RWPE2 (cell line): ENCODE data around the gene GLT1D1.

ENCODE experiments used
- ATAC-seq: fragments of 200-7000 bp; cut with Tn5 transposase; 3 replicates; pipeline ENCODE4 v1.9.1; 2021; ENCODE audit warnings: low read depth
- DNase-seq: peaks from one replicate; pipeline ENCODE4 v3.0.0-alpha.2; 2020; ENCODE audit warnings: low spot score
- H3K27ac ChIP-seq: fragments of 450-650 bp; 2 replicates; pipeline ENCODE4 v1.5.1; 2017; ENCODE audit warnings: mild to moderate bottlenecking; ENCODE audit not compliant: poor library complexity, severe bottlenecking
- H3K27me3 ChIP-seq: fragments of 250-450 bp; sonication (Bioruptor Pico); 2 replicates; pipeline ENCODE4 v1.5.1; 2021; ENCODE audit warnings: mild to moderate bottlenecking, moderate library complexity; ENCODE audit not compliant: insufficient read depth, poor library complexity, severe bottlenecking
- H3K36me3 ChIP-seq: fragments of 250-450 bp; sonication (Bioruptor Pico); 2 replicates; pipeline ENCODE4 v1.5.1; 2020; ENCODE audit warnings: low read depth, mild to moderate bottlenecking, moderate library complexity
- H3K4me1 ChIP-seq: fragments of 250-450 bp; sonication (Bioruptor Pico); 2 replicates; pipeline ENCODE4 v1.5.1; 2021; ENCODE audit warnings: mild to moderate bottlenecking, moderate library complexity; ENCODE audit not compliant: insufficient read depth, poor library complexity, severe bottlenecking
- H3K4me3 ChIP-seq: fragments of 250-450 bp; sonication (Bioruptor Pico); 2 replicates; pipeline ENCODE4 v1.5.1; 2021; ENCODE audit warnings: mild to moderate bottlenecking, moderate library complexity; ENCODE audit not compliant: severe bottlenecking
- H3K9me3 ChIP-seq: fragments of 250-450 bp; sonication (Bioruptor Pico); 2 replicates; pipeline ENCODE4 v1.5.1; 2021; ENCODE audit warnings: mild to moderate bottlenecking, moderate library complexity; ENCODE audit not compliant: severe bottlenecking
- CTCF ChIP-seq: fragments of 450-650 bp; IDR thresholded peaks from one replicate; pipeline ENCODE4 v1.5.1; 2017; ENCODE audit warnings: mild to moderate bottlenecking, moderate library complexity; ENCODE audit not compliant: poor library complexity, severe bottlenecking

Gene GLT1D1

DNA sequence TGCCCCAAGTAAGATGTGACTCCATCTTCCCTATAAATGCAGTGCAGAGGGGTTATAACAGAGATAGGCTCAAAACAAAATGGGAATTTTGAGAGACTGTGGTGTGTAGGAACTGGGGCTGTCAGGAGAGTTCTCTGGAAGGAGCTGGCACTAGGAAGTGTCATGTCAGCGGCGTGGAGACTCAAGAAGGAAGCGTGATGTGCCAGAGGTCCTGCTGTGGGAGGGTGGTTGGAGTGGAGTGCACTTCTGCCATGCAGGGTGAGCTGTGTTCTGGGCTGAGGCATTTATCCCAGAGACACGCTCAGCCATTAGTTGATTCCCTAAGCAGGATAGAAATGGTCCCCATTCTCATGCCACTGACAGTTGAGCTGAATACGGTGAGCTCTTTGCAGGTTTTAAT is 19.0 kb downstream of the GLT1D1 start:
- no peaks in the 10 kb centered on the region for H3K4me1 ChIP-seq
- H3K36me3 ChIP-seq, result no peaks in the 10 kb centered on the region
- no peaks in the 10 kb centered on the region for H3K9me3 ChIP-seq
- no peak for TF ChIP-seq CTCF
- no peak for DNase-seq
- no peak for ATAC-seq
- no peak overlapping the region for H3K4me3 ChIP-seq
- no peak overlapping the region for H3K27ac ChIP-seq
- H3K27me3 ChIP-seq, result no peaks in the 10 kb centered on the region

DNA sequence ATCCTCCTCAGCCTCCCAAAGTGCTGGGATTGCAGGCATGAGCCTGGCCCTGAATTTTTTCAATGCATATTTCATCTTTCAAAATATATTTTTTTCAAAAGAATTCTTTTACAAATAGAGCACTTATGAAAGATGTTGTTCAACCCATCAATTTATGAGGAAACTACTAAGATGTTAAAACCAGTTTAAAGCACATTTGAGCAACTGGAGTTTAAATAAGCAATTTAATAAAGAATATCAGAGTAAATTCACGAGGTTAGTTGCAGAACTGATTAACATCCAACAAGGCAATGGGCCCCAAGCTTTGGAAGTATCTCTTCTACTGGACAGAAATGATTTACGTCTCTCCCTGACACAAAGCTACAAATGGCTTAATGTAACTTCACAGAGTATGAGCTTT is 23.3 kb downstream of the GLT1D1 start:
- ATAC-seq, result no peak

DNA sequence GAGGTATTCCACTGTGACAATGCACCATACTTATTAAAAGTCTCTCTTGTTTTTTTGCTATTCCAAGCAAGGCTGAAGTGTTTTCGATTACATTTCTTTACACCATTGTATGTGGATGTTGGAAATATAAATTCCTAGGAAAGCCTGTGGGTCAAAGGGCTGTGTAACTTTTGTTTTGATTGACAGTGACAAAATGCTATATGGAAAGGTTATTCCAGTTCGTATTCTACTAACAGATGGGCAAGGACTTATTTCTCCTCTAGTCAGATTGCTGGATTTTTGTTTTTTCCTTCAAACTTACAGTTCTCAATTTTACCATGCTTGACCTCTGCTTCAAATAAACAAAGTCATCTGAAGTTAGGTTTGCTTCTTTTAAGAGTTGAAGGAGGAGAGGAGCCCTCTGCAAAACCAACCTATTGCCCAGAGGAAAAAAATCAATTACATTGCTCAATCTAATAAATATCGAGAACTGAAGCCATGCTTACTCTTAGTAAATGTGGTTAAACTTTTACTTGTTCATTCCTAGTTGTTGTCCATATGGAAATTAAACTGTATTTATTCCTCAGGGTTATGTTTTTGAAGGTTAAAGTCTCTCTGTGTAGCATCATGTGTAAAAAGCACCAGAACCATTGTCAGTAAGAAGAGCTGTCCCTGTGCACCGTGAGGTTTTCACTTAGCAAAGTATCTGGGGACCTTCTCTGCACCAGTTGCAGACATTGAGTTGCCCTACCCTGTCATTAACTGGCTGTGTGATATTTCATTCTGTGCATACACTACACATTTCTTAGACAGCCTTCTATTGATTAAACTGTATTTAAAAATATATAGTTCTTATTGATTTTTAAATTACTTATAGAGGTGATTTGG is 26.9 kb downstream of the GLT1D1 start:
- ATAC-seq (no peak), DNase-seq (no peak)
- no peaks in the 10 kb centered on the region for H3K4me1 ChIP-seq
- TF ChIP-seq CTCF, result no peak
- H3K9me3 ChIP-seq, result no peaks in the 10 kb centered on the region
- no peaks in the 10 kb centered on the region for H3K27me3 ChIP-seq
- H3K36me3 ChIP-seq, result no peaks in the 10 kb centered on the region
- no peak overlapping the region for H3K27ac ChIP-seq
- H3K4me3 ChIP-seq, result no peak overlapping the region

More for the DNA sequence above, 23.3 kb downstream of the GLT1D1 start:
- Histone ChIP-seq H3K4me3 (no peak overlapping the region), H3K4me1 (no peaks in the 10 kb centered on the region), H3K36me3 (no peaks in the 10 kb centered on the region), H3K27ac (no peak overlapping the region), H3K9me3 (no peaks in the 10 kb centered on the region), H3K27me3 (no peaks in the 10 kb centered on the region)
- no peak for TF ChIP-seq CTCF
- no peak for DNase-seq

DNA sequence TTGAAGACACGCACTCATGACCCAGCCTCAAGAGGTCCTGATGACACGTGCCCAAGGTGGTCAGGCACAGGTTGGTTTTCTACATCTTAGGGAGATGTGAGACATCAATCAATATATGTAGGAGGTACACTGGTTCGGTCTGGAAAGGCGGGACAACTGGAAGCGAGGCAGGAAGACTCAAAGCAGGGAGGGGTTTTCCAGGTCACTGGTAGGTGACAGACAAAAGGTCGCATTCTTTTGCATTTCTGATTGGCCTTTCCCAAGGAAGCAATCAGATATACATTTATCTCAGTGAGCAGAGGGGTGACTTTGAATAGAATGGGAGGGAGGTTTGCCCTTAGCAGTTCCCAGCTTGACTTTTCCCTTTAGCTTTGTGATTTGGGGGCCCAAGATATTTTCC is 38.6 kb downstream of the GLT1D1 start:
- no peaks in the 10 kb centered on the region for H3K9me3 ChIP-seq
- no peaks in the 10 kb centered on the region for H3K4me1 ChIP-seq
- no peak for TF ChIP-seq CTCF
- H3K4me3 ChIP-seq, result no peak overlapping the region
- no peak overlapping the region for H3K27ac ChIP-seq
- H3K27me3 ChIP-seq, result no peaks in the 10 kb centered on the region
- ATAC-seq (no peak), DNase-seq (no peak)
- H3K36me3 ChIP-seq, result no peaks in the 10 kb centered on the region

DNA sequence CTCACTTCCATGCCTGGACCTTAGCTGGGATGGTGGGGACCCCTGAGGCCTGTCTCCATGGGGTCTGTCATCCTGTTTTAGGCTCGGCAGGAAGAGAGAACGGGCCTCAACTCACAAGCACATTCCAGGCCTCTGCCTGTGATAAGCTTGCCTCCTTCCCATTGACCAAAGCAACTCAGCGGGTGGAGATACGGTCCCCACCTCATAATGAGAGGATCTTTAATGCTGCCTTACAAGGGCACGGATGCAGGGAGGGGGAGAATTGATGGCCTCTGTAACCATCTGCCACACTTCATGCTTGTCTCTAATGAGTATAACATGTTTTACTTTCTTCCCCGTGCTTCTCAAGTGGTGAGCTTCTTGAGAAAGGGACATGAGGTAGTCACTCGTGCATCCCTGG is 50.0 kb downstream of the GLT1D1 start:
- no peaks in the 10 kb centered on the region for H3K36me3 ChIP-seq
- no peak for TF ChIP-seq CTCF
- no peaks in the 10 kb centered on the region for H3K4me1 ChIP-seq
- H3K9me3 ChIP-seq, result no peaks in the 10 kb centered on the region
- no peak overlapping the region for H3K27ac ChIP-seq
- no peak overlapping the region for H3K4me3 ChIP-seq
- DNase-seq, result no peak
- no peak for ATAC-seq
- H3K27me3 ChIP-seq, result no peaks in the 10 kb centered on the region
